BLaER1 treated with 17β-estradiol and CSF1 and Interleukin-3, amounts not matched to agents 10 nM and 100 nM (cell line): ENCODE measurements around the gene BCR.

Experiments
- H3K27ac ChIP-seq, 11 experiments: shearing (Covaris generic); formaldehyde crosslinking; 2 replicates each; pipeline ENCODE4 v1.8.1; 2022
- H3K27me3 ChIP-seq, 11 experiments: shearing (Covaris generic); formaldehyde crosslinking; 2 replicates each; pipeline ENCODE4 v1.8.1; 2022
- H3K36me3 ChIP-seq, 11 experiments: shearing (Covaris generic); formaldehyde crosslinking; 2 replicates each; pipeline ENCODE4 v1.8.1; 2022
- H3K4me1 ChIP-seq, 10 experiments: shearing (Covaris generic); formaldehyde crosslinking; 2 replicates each; pipeline ENCODE4 v1.8.1; 2022
- H3K4me2 ChIP-seq, 11 experiments: shearing (Covaris generic); formaldehyde crosslinking; 2 replicates each; pipeline ENCODE4 v1.8.1; 2022
- H3K4me3 ChIP-seq, 10 experiments: shearing (Covaris generic); formaldehyde crosslinking; 2 replicates each; pipeline ENCODE4 v1.8.1; 2022
- H3K9ac ChIP-seq, 11 experiments: shearing (Covaris generic); formaldehyde crosslinking; 2 replicates each; pipeline ENCODE4 v1.8.1; 2022
- H3K9me3 ChIP-seq, 11 experiments: shearing (Covaris generic); formaldehyde crosslinking; replicated peaks in 1 of 11; 2 replicates each; pipeline ENCODE4 v1.8.1; 2022
- H4K20me1 ChIP-seq, 11 experiments: shearing (Covaris generic); formaldehyde crosslinking; 2 replicates each; pipeline ENCODE4 v1.8.1; 2022
- Cebpa-rat ChIP-seq, 11 experiments: shearing (Covaris generic); IDR thresholded peaks; 2 replicates each; pipeline ENCODE4 v1.8.1; 2022

BCR gene

DNA sequence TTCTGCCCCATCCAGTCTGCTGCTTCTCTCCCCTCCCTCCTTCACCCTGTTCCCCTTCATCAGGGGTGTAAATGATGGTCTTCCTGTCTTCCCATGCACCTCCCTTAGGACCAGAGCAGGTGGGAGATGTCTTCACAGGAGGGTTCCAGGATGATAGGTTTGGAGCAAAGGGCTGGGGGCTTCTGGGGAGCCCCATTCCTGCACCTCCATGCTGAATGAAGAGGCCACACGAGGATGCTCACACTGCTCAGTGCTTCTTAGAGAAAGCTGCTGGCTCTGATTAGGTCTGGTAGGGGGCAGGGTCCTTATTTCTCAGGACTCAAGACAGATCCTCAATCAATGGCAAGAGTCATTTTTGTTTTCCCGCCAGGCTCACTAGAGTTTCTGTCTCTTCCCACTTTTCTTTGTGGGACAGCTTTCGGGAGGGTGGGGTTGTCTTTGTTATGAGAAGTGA lies 41.1 kb downstream of the BCR start:
- Histone ChIP-seq H3K9me3 (peaks cover 0 to 3% (median 0%) of the 10 kb centered on the region in 11 experiments; a peak in 6 of 22 replicates), H3K36me3 (peaks cover 0 to 27% (median 1%) of the 10 kb centered on the region in 11 experiments; a peak in 8 of 22 replicates), H3K4me1 (peaks cover 100% of the 10 kb centered on the region in 10 experiments), H3K4me2 (peak overlapping the region; percentile 92 to 100 (median 99)), H3K9ac (peak overlapping the region in 10 of 11 experiments; percentile 2 to 83 (median 78); a peak in 17 of 22 replicates), H3K4me3 (peak overlapping the region in 6 of 10 experiments; percentile 9 to 72 (median 62); a peak in 6 of 20 replicates), H3K27ac (peak overlapping the region in 10 of 11 experiments; percentile 64 to 89 (median 85); a peak in 20 of 22 replicates), H3K27me3 (no peaks in the 10 kb centered on the region), H4K20me1 (peaks cover 0 to 100% (median 36%) of the 10 kb centered on the region in 11 experiments; a peak in 15 of 22 replicates)
- no peak for TF ChIP-seq Cebpa-rat (IDR thresholded peaks at IDR 0.05)

GRCh38 chr22:23222033-23222792 lies 41.9 kb downstream of the BCR start:
- peak overlapping the region in 7 of 11 experiments; percentile 0 to 83 (median 25); a peak in 6 of 22 replicates for H3K9ac ChIP-seq
- peak overlapping the region; percentile 92 to 100 (median 99) for H3K4me2 ChIP-seq
- H3K27ac ChIP-seq: peak overlapping the region in 9 of 11 experiments; percentile 39 to 88 (median 85); a peak in 18 of 22 replicates

GRCh38 chr22:23222793-23223568 lies 42.7 kb downstream of the BCR start:
- peak overlapping the region in 8 of 11 experiments; percentile 0 to 45 (median 25); a peak in 6 of 22 replicates for H3K9ac ChIP-seq
- H3K27me3 ChIP-seq: no peaks in the 10 kb centered on the region
- H3K9me3 ChIP-seq: peaks cover 4 to 19% (median 13%) of the 10 kb centered on the region in 11 experiments
- no peak for TF ChIP-seq Cebpa-rat (IDR thresholded peaks at IDR 0.05)
- no peak overlapping the region for H3K4me3 ChIP-seq
- peak overlapping the region in 9 of 11 experiments; percentile 39 to 88 (median 85); a peak in 18 of 22 replicates for H3K27ac ChIP-seq
- peaks cover 87 to 99% (median 93%) of the 10 kb centered on the region in 10 experiments for H3K4me1 ChIP-seq
- H3K36me3 ChIP-seq: peaks cover 0 to 43% (median 17%) of the 10 kb centered on the region in 11 experiments; a peak in 17 of 22 replicates
- peak overlapping the region; percentile 92 to 100 (median 99) for H3K4me2 ChIP-seq
- H4K20me1 ChIP-seq: peaks cover 0 to 99% (median 33%) of the 10 kb centered on the region in 11 experiments; a peak in 15 of 22 replicates

More at GRCh38 chr22:23222033-23222792, 41.9 kb downstream of the BCR start:
- H3K27me3 ChIP-seq: no peaks in the 10 kb centered on the region
- peaks cover 0 to 99% (median 39%) of the 10 kb centered on the region in 11 experiments; a peak in 15 of 22 replicates for H4K20me1 ChIP-seq
- peaks cover 0 to 11% (median 5%) of the 10 kb centered on the region in 11 experiments; a peak in 18 of 22 replicates for H3K9me3 ChIP-seq
- no peak overlapping the region for H3K4me3 ChIP-seq
- TF ChIP-seq Cebpa-rat (IDR thresholded peaks at IDR 0.05): no peak
- H3K36me3 ChIP-seq: peaks cover 0 to 35% (median 9%) of the 10 kb centered on the region in 11 experiments; a peak in 13 of 22 replicates
- peaks cover 95 to 100% (median 99%) of the 10 kb centered on the region in 10 experiments for H3K4me1 ChIP-seq

DNA sequence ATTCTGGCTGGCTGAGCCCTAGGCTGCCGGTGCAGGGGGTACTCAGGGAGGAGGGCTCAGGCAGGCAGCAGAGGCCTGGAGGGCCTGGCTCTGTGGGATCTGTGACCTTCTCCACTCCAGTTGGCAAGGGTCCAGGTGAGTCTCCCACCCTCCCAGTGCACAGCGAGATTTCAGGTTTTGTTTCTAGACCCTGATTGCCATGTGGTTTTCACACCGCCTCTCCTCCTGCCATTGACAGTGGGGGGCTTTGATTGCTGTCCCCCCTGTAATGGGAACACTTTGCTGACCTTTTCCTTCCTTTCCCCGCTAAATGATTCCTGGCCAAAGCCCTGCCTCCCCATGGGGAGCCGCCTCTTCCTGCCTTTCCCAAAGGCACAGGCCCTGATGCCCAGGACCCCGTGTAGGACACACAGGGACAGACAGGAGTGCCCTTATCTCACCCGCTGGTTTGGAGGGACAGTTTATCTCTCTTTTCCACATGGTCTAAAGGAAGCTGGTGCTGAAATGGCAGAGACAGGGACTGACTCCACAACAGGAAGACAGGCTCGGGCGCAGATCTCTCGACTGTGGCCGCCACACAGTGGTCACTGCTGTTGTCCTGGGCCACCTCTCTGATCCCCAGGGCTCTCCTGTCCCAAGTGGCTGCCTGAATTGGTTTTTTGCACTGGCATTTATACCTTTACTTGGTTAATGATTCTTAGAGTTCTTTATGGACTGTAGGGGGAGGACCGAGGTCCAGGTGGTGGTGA lies 43.4 kb downstream of the BCR start:
- H3K4me2 ChIP-seq: peak overlapping the region; percentile 92 to 100 (median 99)
- peaks cover 0 to 96% (median 26%) of the 10 kb centered on the region in 11 experiments; a peak in 15 of 22 replicates for H4K20me1 ChIP-seq
- peaks cover 12 to 27% (median 20%) of the 10 kb centered on the region in 11 experiments for H3K9me3 ChIP-seq
- H3K4me1 ChIP-seq: peaks cover 79 to 92% (median 85%) of the 10 kb centered on the region in 10 experiments
- no peaks in the 10 kb centered on the region for H3K27me3 ChIP-seq
- peak overlapping the region in 9 of 11 experiments; percentile 39 to 88 (median 85); a peak in 18 of 22 replicates for H3K27ac ChIP-seq
- H3K4me3 ChIP-seq: no peak overlapping the region
- H3K9ac ChIP-seq: peak overlapping the region in 7 of 11 experiments; percentile 3 to 32 (median 22); a peak in 7 of 22 replicates
- H3K36me3 ChIP-seq: peaks cover 4 to 50% (median 25%) of the 10 kb centered on the region in 11 experiments; a peak in 19 of 22 replicates
- no peak for TF ChIP-seq Cebpa-rat (IDR thresholded peaks at IDR 0.05)

GRCh38 chr22:23224846-23225245 lies 44.5 kb downstream of the BCR start:
- Histone ChIP-seq H3K4me2 (peak overlapping the region; percentile 25 to 100 (median 99); a peak in 21 of 22 replicates), H3K9me3 (peaks cover 23 to 37% (median 31%) of the 10 kb centered on the region in 11 experiments), H3K4me3 (no peak overlapping the region), H3K27me3 (no peaks in the 10 kb centered on the region), H3K9ac (peak overlapping the region in 3 of 11 experiments; percentile 0 to 63 (median 50); a peak in 3 of 22 replicates), H4K20me1 (peaks cover 0 to 94% (median 16%) of the 10 kb centered on the region in 11 experiments; a peak in 15 of 22 replicates), H3K4me1 (peaks cover 68 to 81% (median 74%) of the 10 kb centered on the region in 10 experiments), H3K36me3 (peaks cover 8 to 61% (median 36%) of the 10 kb centered on the region in 11 experiments; a peak in 20 of 22 replicates), H3K27ac (peak overlapping the region in 6 of 11 experiments; percentile 62 to 88 (median 81); a peak in 11 of 22 replicates)
- TF ChIP-seq Cebpa-rat (IDR thresholded peaks at IDR 0.05): no peak

- no peaks in the 10 kb centered on the region for H3K27me3 ChIP-seq
Observed at GRCh38 chr22:23225337-23225723, 45.0 kb downstream of the BCR start.

More at GRCh38 chr22:23225337-23225723, 45.0 kb downstream of the BCR start:
- Histone ChIP-seq H3K4me3 (peak overlapping the region in 3 of 10 experiments; percentile 6 to 39 (median 6); a peak in 4 of 20 replicates), H3K36me3 (peaks cover 8 to 66% (median 41%) of the 10 kb centered on the region in 11 experiments; a peak in 20 of 22 replicates), H3K9me3 (peaks cover 24 to 37% (median 32%) of the 10 kb centered on the region in 11 experiments), H3K4me2 (peak overlapping the region; percentile 25 to 100 (median 99)), H3K27ac (peak overlapping the region in 10 of 11 experiments; percentile 31 to 88 (median 63); a peak in 16 of 22 replicates), H3K9ac (peak overlapping the region in 7 of 11 experiments; percentile 4 to 63 (median 50); a peak in 13 of 22 replicates), H3K4me1 (peaks cover 63 to 76% (median 72%) of the 10 kb centered on the region in 10 experiments), H4K20me1 (peaks cover 0 to 94% (median 14%) of the 10 kb centered on the region in 11 experiments; a peak in 14 of 22 replicates)
- no peak for TF ChIP-seq Cebpa-rat (IDR thresholded peaks at IDR 0.05)
